H1 (cell line): ENCODE results near the gene TBCB. TPM values are rescaled to one million over a fixed set of nuclear protein-coding genes. Genes with fewer than 3 reads are reported as not detected.

ENCODE experiments used
- ASH2L ChIP-seq: fragments of 200-600, 300-600 bp; sonication (generic); IDR thresholded peaks from one replicate; pipeline ENCODE4 v1.7.1; 2017; ENCODE audit warnings: low read length
- CHD7 ChIP-seq: fragments of 300-600 bp; sonication (generic); IDR thresholded peaks from 2 replicates; pipeline ENCODE4 v1.7.1; 2012; ENCODE audit warnings: low read length, moderate library complexity, mild to moderate bottlenecking, inconsistent platforms; ENCODE audit not compliant: insufficient replicate concordance
- E2F6 ChIP-seq: IDR thresholded peaks from 2 replicates; pipeline ENCODE4 v1.6.1; 2012; ENCODE audit warnings: inconsistent platforms
- EGR1 ChIP-seq: IDR thresholded peaks from 2 replicates; pipeline ENCODE4 v1.6.1; 2011; ENCODE audit warnings: low read depth, low read length, borderline replicate concordance
- EP300 ChIP-seq, 2 experiments: IDR thresholded peaks; 1 replicate in 1 of 2; 2 replicates in 1 of 2; pipeline ENCODE4 v1.6.1; 2011 to 2012; ENCODE audit warnings: low read depth in 2 of 2, low read length in 2 of 2, mild to moderate bottlenecking in 2 of 2, borderline replicate concordance in 1 of 2, inconsistent platforms in 1 of 2, moderate library complexity in 1 of 2
- TAF1 ChIP-seq: IDR thresholded peaks from 2 replicates; pipeline ENCODE4 v1.6.1; 2011; ENCODE audit warnings: mild to moderate bottlenecking, low read depth, low read length
- polyA plus RNA-seq, 7 experiments: library from polyadenylated mRNA; depleted of rRNA in 3 of 7; stranded (reverse) in 5 of 7; unstranded in 2 of 7; fragments of >200 nt in 5 of 7; fragments of 200-250 nt in 2 of 7; gene quantifications; 1 replicate in 5 of 7; 2 replicates in 1 of 7; 4 replicates in 1 of 7; pipeline versions ENCODE4 v1.2.1 to v1.2.3, GENCODE V29; 2011 to 2013; ENCODE audit warnings: missing spikeins in 2 of 7, mixed read lengths in 2 of 7
- total RNA-seq: library from RNA; stranded (reverse); fragmentation: NEBNext Ultra II Directional; extraction: Animal tissue kit (Norgen Biotek cat#: 25700); gene quantifications from 2 replicates; pipeline ENCODE4 v1.2.1, GENCODE V29; 2021

The TBCB gene
- total and polyA plus RNA-seq, 2 of the 8 experiments (the other 6 are each of a cell fraction or from before 2014, with no cell fraction given) = 153 to 286 TPM

GRCh38 chr19:36089847-36090246 is 25.4 kb upstream of the TBCB start (continued):
- no peak for TF ChIP-seq CHD7
- no peak for TF ChIP-seq E2F6
- no peak for TF ChIP-seq ASH2L
- TF ChIP-seq EP300 (IDR thresholded peaks at IDR 0.05; ENCODE audit: borderline replicate concordance in 1 of 2, low read depth in 2 of 2, low read length in 2 of 2) = no peak
- TF ChIP-seq TAF1 = no peak
- no peak for TF ChIP-seq EGR1
